Stimulated activated CD8-positive, alpha-beta memory T cell treated with anti-CD3 and anti-CD28 coated beads, Interleukin-7, amount 100 ng/mL, for 1 hour (primary cell): ENCODE data around the gene CCDC122.

ENCODE experiments used
- DNase-seq, 2 donors: peaks; one replicate each; pipeline ENCODE4 v3.0.0-alpha.2; 2020; ENCODE audit warnings: low read depth in 2 of 2

Gene CCDC122

DNA sequence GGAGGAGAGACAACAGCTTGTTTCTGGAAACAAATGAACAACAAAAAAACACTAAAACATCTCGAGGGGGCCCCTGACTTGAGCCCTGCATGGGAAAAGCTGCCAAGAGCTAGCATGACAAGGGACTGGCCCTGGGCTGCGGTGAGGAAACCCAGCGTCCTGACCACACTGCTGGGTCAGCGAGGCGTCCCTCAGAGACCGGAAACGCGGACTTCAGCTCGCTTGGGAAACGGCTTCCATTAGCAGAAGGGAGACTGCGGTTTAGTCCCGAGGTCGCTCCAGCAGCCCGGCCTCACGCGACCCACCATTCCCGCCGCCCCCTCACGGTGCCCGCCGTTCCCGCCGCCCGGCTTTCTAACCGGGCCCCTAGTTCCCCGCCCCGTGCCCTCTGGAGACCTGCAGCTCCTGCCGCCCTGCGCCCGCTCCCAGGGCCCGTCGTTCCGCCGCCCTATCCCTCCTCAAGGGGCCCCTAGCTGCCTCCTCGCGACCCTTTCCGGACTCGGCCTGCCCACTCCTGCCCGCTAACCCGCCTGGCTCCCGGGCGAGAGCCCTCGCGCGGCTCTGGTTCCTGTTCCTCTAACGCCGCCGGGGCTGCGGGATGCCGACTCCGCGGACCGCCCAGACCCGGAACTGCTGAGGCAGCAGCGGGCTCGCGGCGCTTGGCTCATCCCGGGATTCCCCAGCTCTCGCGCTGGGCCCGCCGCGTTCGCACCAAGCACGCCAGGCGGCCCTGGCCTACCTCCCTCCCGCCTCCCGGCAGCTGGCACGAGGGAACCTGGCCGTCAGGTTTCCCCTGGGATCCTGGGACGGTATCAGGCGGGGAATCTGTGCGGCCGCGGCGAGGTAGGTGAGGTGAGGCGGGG is at the start of gene CCDC122:
CCDC122 (minus strand) TSS at position 849 of the 863 bp plus-strand sequence. CDS start 10,364 bp downstream, outside the sequence.
- peak; percentile 32 to 49 for DNase-seq

DNA sequence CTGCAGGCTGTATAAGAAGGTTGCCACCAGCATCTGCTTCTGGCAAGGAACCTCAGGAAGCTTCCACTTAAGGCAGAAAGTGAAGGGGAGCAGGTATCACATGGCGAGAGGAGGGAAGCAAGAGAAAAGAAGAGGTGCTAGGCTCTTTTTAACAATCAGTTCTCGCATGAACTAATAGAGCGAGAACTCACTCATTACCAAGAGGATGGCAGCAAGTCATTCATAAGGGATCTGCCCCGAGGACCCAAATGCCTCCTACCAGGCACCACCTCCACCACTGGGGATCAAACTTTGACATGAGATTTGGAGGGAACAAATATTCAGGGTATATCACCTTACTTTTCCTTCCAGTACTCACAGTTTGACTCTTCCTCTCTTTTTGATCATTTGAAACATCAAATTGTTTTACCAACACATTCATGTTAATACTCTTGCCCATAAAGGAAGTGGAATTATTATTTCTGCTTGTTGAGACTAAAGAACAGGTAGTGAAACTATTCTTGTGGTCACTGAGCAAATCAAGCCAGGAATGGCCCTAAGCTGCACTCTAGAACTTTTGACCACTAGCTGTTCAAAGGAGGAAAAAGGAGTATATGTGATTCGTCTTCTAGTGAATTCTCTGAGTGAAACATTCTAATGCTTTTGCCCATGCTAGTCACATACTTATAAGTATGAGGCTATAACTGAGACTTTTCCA is 45.2 kb upstream of the CCDC122 start:
- DNase-seq = no peak

DNA sequence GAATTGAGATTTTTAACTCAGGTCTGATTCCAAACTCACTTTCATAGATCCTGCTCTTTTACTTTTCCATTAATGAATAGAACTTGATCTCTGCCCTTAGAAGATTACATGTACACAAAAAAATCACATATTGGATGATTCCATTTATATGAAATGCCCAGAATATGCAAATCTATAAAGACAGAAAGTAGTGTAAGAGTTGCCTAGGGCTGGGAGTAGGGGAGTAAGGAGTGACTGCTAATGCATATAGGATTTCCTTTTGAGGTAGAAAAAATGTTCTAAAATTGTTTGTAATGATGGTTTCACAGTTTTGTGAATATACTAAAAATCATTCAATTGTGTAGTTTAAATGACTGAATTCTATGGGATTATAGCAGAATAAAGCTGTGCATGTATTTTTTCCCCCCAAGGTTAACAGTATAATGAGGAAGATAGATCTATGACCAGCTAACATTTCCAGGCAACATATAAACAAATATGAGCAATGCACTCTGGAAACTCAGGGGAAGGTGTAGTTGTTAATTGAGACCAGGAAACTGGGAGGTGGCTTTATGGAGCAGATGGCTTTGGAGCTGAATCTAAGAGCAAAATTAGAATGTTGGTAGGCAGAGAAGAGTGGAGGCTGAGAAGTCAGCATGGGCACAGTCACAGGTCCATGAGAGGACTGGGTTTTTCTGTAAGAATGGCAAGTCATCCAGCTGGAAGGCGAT is 41.6 kb upstream of the CCDC122 start:
- no peak for DNase-seq

DNA sequence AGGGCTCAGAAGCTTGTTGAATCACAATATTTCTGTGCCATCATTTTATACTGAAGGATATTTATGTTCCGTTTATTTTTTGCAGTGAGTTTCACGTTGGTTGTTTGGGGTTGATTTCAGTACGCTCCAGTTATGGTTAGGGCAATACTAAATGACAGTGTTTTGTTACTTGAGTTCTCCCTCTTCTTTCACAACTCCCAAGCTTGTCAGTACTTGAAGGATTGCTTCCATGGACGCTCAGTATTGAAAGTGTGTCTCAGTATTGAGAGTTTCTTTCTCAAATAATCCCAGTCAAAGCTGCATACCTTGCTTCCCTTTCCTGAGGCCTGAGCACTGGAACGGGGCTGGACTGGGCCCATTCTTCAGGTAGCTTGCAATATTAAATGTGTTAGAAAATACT is 39.1 kb upstream of the CCDC122 start:
- no peak for DNase-seq

DNA sequence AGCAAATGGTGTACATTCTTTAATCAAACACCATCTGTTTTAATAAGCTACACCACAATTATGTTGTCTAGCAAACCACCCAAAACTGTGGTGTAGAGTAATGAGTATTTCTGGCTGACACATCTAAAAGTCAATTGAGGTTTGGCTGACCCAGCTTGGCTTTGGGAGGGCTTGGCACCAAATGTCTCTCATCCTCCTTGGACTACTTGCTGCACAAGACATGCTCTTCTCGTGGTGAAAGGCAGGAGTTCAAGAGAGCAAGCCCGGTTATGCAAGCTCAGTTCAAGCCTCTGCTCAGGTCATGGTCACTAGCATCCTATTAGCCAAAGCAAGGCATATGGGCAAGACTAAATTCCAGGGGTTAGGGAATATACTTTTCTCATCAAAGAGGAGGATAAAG is 37.3 kb upstream of the CCDC122 start:
- no peak for DNase-seq

DNA sequence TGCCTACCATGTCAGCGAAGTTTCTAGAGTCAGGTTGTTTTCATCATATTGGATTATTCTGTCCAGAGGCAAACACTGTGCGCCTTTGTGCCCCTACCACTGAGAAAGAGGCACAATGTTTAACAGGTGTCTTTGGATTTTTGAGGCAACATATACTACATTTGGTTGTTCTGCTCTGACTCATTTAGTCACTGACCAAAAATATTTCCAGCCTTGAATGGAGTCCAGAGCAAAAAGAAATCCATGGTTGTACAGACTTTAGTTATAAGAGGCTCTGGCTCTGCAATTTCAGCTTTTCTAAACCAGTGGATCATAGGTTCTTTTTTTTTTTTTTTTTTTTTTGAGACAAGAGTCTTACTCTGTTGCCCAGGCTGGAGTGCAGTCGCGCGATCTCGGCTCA is 35.9 kb upstream of the CCDC122 start:
- no peak for DNase-seq

DNA sequence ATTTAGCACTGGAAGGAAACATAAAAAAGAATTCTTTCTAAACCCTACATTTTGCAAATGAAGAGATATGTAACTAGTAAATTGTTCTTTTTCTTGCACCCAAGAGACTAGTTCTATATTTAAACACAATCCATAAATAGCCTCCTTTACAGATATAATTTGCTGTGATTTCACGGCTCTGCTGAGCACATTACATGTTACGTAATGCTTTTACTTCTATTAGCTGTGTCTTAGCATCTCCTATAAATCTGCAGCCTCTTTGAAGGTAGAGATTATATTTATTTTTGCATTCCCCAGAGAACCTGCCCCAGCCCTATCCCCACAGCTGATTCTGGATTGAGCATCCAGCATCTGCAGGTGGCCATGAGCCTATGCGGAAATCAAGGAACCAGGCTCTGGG is 32.3 kb upstream of the CCDC122 start:
- DNase-seq = no peak

DNA sequence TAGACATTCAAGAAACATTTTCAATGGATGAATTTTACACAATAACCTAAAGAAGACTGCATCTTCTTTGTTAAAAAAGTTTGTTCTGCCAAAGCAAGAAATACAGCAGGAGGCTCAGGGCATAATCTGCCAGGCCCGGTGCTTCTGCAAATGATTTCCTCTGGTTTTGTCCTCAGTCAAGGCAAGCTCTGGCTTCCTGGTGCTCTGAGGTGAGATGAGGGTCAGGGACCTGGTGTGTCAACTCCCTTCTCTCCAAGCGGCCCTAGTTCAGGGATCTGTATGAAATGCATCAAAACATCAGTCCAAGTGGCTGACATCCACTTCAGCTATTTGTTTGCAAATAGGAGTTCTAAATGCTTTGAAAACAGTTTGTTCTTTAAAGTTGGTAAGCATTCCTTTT is 31.7 kb upstream of the CCDC122 start:
- DNase-seq = no peak

DNA sequence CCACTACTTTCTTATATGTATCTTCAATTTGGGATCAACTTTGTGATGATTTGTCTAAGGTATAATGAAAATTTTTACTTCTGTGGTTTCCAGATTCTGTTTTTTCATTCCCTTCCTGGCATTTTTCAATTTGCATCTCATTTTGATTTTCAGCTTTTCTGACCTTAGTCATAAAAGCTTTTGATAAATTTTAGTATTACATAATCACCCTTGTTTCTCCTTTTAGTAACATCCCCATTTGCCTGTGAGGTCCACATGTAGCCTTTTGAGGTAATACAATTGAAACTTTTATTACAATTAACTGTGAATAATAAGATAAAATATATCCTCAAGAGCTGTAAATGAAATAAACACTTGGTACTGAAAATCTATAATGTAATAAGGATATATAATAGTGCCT is 31.3 kb upstream of the CCDC122 start:
- no peak for DNase-seq

DNA sequence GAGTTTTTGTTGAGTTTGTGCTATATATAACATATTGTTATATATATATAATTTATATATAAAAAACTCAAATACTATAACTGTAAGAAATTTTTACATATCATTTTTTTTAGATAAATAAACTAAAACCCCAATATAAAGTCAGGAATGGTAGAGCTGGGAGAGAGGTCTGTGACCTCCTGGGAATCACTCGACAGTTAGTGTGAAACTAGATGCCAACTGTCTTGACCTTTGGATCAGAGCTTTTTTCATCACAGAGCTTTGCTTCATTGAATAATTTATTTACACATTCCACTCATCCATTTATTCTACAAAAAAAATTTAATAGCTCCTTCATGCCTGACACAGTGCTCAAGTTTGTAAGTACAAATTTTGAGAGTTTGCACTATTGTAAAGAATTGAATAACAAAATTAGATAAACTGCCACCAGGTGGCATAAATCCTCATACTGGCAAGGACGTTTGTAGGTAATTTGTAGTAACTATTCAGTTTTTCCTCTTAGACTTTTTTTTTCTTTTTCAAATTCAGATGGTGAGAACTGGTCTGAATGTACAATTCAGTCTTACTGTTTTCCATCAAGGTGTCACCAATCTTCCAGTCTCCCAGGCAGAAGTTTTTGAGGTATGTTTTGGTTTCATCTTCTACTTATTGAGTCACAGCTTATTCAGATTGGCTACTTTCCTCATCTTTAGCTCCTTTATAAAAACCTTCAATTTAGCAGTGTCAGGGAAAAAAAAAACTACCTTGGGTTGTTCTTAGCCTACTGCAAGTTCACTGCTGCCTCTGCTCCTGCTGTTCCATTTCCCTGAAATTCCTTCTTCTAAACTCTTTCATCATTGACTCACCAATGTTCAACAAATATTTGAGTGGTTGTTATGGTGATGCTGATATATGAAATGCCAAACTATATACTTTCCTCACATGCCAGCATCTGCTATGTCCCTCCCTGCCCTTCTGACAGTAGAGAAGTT is 28.9 kb upstream of the CCDC122 start:
- DNase-seq = no peak

DNA sequence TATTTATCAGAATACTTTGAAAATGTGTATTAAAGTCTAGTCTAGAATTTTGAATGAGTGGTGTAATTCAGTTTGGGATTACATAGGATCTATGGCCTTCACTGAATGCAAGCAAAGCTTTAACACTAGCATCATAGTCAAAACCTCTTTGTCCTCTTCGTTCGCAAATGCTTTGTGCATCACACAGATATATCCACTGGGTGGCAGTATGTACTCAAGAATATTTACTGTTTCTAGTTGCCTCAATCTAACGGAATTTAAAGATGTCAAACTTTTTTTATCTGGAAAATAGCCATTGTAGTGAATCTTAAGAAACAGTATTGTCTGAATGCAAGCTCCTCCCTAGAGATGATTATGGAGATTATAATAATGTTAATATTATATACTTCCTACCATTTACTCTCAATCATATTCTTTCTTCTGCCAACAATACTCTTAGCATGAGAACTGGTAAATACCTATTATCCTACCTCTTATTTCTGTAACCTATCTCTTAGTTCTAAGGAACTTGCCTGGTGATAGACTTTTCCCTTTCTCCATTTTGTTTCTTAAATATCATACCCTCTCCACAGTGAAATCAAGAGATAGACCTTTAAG is 26.0 kb upstream of the CCDC122 start:
- DNase-seq = no peak

DNA sequence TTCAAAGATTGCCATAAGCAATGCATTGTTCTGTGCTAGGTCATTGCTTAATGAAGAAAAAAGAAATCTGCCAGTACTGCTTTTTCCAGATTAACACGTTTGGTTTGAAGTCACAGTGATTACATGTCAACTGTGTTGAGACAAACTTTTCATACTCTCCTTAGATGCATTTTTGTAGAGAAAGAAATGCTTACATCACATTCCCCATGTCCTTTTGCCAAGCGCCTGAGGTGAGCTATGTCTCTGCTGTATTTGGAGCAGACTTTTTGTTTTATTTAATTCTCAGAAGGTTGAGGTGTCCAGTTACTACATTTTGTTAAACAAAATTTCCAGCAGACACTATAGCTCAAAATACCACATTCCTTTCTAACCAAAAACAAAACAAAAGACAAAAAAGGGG is 16.4 kb upstream of the CCDC122 start:
- DNase-seq = no peak

DNA sequence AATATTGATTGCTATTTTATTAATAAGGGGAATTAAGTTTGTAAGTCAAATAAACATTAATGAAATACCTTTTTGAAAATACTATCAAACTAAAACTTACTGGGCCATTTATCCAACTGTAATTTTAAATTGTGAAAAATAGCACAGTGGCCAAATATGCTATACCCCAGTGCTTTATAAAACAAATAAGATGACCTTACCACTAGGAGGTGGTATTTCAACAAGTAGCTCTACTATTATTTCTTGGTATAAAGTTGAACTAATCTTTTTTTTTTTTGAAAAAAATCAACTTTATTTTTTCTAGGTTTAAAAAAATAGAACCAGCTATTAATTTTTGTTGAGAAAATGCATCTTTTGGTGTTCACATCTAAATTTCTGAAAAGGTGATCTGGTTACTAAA is 14.9 kb upstream of the CCDC122 start:
- no peak for DNase-seq

DNA sequence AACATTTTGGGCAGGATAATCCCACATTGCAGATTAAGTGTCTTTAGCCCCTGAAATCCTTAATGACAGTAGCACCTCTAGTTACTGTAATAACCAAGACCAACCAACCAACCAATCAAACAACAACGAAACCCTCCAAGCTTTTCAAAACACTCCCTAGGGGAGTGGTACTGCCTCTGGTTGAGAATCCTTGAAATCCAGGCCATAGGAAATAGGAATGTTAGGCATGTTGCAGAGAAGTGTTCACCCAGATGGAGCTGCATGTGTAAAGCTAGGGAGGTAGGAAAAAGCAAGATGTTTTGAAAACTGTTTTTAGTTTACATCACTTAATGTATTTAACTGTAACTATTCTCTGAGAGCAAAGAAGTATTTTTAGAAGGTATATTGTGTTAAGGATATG is 4.7 kb upstream of the CCDC122 start:
- DNase-seq = no peak

DNA sequence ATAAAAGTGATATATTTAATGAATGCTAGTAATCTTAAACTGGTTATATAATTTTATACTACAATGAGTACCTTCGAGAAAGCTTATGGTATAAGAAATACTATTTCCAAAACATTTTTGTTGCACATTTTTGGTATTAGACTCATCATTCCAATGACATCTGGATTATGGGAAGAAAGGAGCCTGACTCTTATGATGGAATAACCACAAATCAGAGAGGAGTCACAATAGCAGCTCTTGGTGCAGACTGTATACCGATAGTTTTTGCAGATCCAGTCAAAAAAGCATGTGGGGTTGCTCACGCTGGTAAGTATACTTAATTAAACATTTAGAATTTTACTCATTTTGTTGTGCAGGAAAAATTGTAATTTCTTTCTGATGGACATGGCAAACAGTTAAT is 4.1 kb upstream of the CCDC122 start:
- no peak for DNase-seq

DNA sequence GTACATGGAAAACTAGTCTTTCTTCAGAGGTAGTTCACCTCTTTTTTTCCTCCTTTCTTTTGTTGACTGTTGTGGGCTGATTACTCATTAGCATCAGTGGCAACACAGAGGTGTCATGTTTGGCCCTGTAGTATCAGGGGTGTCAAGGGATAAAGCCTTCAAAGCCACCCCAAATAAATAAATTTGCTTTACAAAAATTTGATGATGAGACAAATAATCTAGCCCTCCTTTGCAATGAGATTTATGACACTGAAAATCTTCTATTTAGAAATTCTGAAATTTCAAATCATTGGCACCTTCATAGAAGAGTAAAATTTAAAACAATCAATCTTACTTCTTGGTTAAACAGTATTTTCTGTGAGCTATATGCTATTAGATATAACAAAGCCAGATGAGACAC is 2.0 kb upstream of the CCDC122 start:
- DNase-seq = no peak

DNA sequence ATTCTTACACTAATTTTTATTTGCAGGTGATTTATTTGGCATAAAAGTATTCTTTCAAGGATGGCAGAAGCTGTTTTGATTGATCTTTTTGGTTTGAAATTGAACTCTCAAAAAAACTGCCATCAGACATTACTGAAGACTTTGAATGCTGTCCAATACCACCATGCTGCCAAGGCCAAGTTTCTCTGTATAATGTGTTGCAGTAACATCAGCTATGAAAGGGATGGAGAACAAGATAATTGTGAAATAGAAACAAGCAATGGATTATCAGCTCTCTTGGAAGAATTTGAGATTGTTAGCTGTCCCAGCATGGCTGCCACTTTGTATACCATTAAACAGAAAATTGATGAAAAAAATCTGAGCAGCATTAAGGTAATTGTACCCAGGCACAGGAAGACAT is 1.4 kb upstream of the CCDC122 start:
- DNase-seq = no peak

DNA sequence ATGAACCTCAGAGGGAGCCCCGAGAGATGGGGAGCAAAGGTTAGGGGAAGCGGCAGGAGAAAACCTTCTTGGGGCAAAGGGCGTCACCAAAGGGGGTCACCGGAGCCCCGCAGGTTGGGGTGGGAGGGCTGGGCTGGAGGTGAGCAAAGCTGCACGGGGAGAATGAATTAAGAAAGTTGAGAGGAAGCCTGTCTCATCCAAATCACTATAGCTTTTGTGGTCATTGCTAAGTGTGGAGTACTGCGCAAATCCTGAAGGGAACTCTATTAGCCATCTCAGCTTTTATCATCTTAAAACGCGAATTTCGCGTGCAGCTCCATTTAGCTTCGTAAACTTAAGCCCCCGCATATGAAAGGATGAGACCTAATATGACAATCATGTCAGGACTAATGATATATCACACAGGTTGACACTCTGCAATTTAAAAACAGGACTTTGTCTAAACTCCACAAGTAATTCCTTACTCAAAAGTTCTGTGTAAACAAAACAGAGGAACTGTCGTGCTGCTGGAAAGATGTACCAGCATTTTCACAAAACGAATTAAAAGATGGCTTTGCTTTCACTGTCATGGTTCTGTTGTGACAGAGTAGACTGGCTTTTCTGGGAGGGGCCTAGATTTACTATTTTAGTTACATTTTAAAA is 795 bp upstream of the CCDC122 start:
- no peak for DNase-seq

DNA sequence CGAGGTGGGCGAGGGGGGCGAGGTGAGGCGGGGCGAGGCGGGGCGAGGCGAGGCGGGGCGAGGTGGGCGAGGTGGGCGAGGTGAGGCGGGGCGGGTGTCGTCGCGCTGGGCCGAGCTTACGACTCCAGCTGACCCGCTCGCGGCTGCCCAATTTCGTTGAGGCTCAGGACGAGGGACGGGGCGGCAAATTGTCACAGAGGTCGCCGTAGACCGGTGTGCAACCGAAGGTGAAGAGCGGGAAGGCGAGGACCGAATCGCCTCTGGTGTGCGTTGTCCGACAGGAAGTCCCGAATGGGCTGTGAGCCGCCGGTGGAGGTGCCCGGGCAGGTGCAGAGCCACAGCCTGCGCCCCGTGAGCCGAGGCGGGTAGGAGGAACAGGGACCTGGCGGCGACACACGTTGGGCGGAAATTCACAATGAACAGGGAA is 228 bp upstream of the CCDC122 start, which contains the start of gene LACC1:
LACC1 (plus strand) TSS at position 150 of the 427 bp plus-strand sequence. CDS start 1,082 bp downstream, outside the sequence.
- DNase-seq = peak; percentile 1 to 31

DNA sequence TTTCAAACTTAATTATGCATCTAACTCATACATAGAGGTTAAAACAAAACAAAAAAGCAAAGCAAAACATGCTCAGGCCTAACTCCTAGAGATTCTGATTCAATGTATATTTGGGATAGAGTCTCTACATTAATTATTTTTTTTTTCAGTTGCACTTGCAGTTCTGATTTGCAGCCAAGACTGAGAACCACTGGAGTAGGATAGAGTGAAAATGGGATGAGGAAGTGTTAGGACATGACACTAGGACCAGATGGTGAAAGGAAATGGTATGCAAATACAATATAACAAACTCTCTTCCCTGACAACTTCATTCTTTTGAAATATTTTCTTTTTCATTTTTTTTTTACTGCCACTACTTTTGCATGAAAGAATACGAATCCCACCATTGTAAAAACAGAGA is 1.8 kb downstream of the CCDC122 start:
- no peak for DNase-seq
